GM04503 (cell line): Measurements from ENCODE around the gene GPX1.
A peak's percentile ranks its signal among the peaks of the same experiment; 100 is the strongest.
"Not testable (repeated sequence)": the region's sequence is repeated elsewhere in the genome, so short reads cannot be mapped to it uniquely, and the experiment has no call there.

ENCODE experiments used
- DNase-seq: peaks from one replicate; pipeline ENCODE4 v3.0.0-alpha.2; 2012; ENCODE audit warnings: low read depth

The GPX1 gene

GRCh38 chr3:49357443-49358216 is 523 bp downstream of the GPX1 start:
- DNase-seq = peak; percentile 78

- DNase-seq = not testable (repeated sequence)
These were observed 1.1 kb downstream of the GPX1 start for GRCh38 chr3:49357095-49357442.

GRCh38 chr3:49352890-49353421 is 5.2 kb downstream of the GPX1 start:
- DNase-seq = no peak

- DNase-seq = no peak
These were observed 5.9 kb downstream of the GPX1 start for GRCh38 chr3:49352281-49352680.

- DNase-seq = peak; percentile 69
These were observed 6.6 kb downstream of the GPX1 start for GRCh38 chr3:49351521-49352011.

- no peak for DNase-seq
These were observed 8.6 kb downstream of the GPX1 start for GRCh38 chr3:49349348-49350114.

- not testable (repeated sequence) for DNase-seq
These were observed 9.8 kb downstream of the GPX1 start for GRCh38 chr3:49348361-49348760.

- no peak for DNase-seq
These were observed 11.3 kb downstream of the GPX1 start for GRCh38 chr3:49346797-49347251.

- no peak for DNase-seq
These were observed 15.0 kb downstream of the GPX1 start for GRCh38 chr3:49343163-49343562.

GRCh38 chr3:49341996-49342395 is 16.2 kb downstream of the GPX1 start:
- DNase-seq = no peak

- DNase-seq = no peak
These were observed 18.0 kb downstream of the GPX1 start, which contains the start of gene USP4 for GRCh38 chr3:49339941-49340800. USP4 (minus strand) TSS chr3:49340053; CDS start chr3:49340024, 29 bp downstream.

GRCh38 chr3:49339581-49339940 is 18.6 kb downstream of the GPX1 start:
- no peak for DNase-seq

- no peak for DNase-seq
These were observed 24.1 kb downstream of the GPX1 start for GRCh38 chr3:49333916-49334633.

GRCh38 chr3:49333091-49333490 is 25.1 kb downstream of the GPX1 start:
- no peak for DNase-seq

GRCh38 chr3:49329186-49329585 is 29.0 kb downstream of the GPX1 start:
- no peak for DNase-seq

GRCh38 chr3:49328350-49328749 is 29.8 kb downstream of the GPX1 start:
- DNase-seq = not testable (repeated sequence)

GRCh38 chr3:49327485-49327884 is 30.7 kb downstream of the GPX1 start:
- no peak for DNase-seq

GRCh38 chr3:49324768-49325167 is 33.4 kb downstream of the GPX1 start:
- no peak for DNase-seq

- DNase-seq = no peak
These were observed 41.3 kb downstream of the GPX1 start for GRCh38 chr3:49316696-49317457.

GRCh38 chr3:49313896-49314688 is 44.1 kb downstream of the GPX1 start:
- DNase-seq = no peak
